ENCODE measurements around the gene PERM1. TPM values are rescaled to one million over a fixed set of nuclear protein-coding genes. Genes with fewer than 3 reads are reported as not detected.
A peak's percentile ranks its signal among the peaks of the same experiment; 100 is the strongest.

Gene PERM1
- total RNA-seq, 1 experiment from 2014 or later = 1.5 TPM

DNA sequence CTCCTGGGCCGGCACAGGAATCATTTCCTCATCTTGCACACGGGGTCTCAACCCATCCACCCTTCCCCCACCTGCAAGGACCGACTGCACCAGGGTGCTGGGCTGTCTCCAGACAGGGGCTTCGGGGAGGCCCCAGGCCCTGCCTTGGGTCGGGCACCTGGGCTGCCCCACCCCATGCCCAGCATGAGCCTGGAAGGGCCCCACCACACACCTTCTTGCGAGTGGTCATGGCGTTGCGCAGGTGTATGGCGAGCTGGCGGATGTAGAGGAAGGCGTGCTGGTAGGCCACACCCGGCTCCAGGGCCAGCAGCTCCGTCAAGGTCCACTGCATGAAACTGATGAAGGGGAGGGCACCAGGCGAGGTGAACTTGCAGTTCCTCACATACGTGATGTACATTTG is 29.7 kb downstream of the PERM1 start:
- Histone ChIP-seq H3K4me3 (ENCODE audit: low read depth in 2 of 2, low read length in 2 of 2) (no peak overlapping the region), H3K36me3 (ENCODE audit: control insufficient read depth, insufficient read depth, low read length) (peaks cover 11% of the 10 kb centered on the region), H3K4me1 (ENCODE audit: control insufficient read depth, insufficient read depth, low read length) (no peaks in the 10 kb centered on the region; the same call in 1 of the 2 replicates), H3K27me3 (ENCODE audit: control insufficient read depth, insufficient read depth, low read length) (no peaks in the 10 kb centered on the region), H3K27ac (ENCODE audit: low read length) (no peak overlapping the region), H3K9me3 (ENCODE audit: control insufficient read depth, insufficient read depth, low read depth, low read length) (no peaks in the 10 kb centered on the region)
- ChIA-PET POLR2A (no interaction called here), CTCF (no interaction called here)
- no TSS peak for BruUV-seq (replicated peaks)
- intact Hi-C loops (cut with micrococcal nuclease; ENCODE audit: unreplicated experiment) (no loop called here), in situ Hi-C loops (cut with HindIII; ENCODE audit: low pct_unique_long_range_greater_than_20kb, low sequenced_read_pairs) (no loop called here)
- no peak for ATAC-seq
- no peak for DNase-seq (ENCODE audit: low read depth, low spot score)
- TF ChIP-seq, protein P1, sequence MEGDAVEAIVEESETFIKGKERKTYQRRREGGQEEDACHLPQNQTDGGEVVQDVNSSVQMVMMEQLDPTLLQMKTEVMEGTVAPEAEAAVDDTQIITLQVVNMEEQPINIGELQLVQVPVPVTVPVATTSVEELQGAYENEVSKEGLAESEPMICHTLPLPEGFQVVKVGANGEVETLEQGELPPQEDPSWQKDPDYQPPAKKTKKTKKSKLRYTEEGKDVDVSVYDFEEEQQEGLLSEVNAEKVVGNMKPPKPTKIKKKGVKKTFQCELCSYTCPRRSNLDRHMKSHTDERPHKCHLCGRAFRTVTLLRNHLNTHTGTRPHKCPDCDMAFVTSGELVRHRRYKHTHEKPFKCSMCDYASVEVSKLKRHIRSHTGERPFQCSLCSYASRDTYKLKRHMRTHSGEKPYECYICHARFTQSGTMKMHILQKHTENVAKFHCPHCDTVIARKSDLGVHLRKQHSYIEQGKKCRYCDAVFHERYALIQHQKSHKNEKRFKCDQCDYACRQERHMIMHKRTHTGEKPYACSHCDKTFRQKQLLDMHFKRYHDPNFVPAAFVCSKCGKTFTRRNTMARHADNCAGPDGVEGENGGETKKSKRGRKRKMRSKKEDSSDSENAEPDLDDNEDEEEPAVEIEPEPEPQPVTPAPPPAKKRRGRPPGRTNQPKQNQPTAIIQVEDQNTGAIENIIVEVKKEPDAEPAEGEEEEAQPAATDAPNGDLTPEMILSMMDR (IDR thresholded peaks at IDR 0.05) = no peak
- TF ChIP-seq, protein P2, sequence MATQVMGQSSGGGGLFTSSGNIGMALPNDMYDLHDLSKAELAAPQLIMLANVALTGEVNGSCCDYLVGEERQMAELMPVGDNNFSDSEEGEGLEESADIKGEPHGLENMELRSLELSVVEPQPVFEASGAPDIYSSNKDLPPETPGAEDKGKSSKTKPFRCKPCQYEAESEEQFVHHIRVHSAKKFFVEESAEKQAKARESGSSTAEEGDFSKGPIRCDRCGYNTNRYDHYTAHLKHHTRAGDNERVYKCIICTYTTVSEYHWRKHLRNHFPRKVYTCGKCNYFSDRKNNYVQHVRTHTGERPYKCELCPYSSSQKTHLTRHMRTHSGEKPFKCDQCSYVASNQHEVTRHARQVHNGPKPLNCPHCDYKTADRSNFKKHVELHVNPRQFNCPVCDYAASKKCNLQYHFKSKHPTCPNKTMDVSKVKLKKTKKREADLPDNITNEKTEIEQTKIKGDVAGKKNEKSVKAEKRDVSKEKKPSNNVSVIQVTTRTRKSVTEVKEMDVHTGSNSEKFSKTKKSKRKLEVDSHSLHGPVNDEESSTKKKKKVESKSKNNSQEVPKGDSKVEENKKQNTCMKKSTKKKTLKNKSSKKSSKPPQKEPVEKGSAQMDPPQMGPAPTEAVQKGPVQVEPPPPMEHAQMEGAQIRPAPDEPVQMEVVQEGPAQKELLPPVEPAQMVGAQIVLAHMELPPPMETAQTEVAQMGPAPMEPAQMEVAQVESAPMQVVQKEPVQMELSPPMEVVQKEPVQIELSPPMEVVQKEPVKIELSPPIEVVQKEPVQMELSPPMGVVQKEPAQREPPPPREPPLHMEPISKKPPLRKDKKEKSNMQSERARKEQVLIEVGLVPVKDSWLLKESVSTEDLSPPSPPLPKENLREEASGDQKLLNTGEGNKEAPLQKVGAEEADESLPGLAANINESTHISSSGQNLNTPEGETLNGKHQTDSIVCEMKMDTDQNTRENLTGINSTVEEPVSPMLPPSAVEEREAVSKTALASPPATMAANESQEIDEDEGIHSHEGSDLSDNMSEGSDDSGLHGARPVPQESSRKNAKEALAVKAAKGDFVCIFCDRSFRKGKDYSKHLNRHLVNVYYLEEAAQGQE (IDR thresholded peaks at IDR 0.05; ENCODE audit: insufficient read depth in 1 of 2, low read depth in 2 of 2, low read length in 1 of 2) = no peak
- TF ChIP-seq TCF7L2 (IDR thresholded peaks at IDR 0.05; ENCODE audit: low read depth, low read length) = no peak

GRCh38 chr1:951364-951763 is 30.5 kb downstream of the PERM1 start:
- ChIA-PET POLR2A (no interaction called here), CTCF (no interaction called here)
- Histone ChIP-seq H3K27me3 (ENCODE audit: control insufficient read depth, insufficient read depth, low read length) (no peaks in the 10 kb centered on the region), H3K36me3 (ENCODE audit: control insufficient read depth, insufficient read depth, low read length) (peaks cover 4% of the 10 kb centered on the region), H3K4me3 (ENCODE audit: low read depth in 2 of 2, low read length in 2 of 2) (no peak overlapping the region), H3K9me3 (ENCODE audit: control insufficient read depth, insufficient read depth, low read depth, low read length) (no peaks in the 10 kb centered on the region), H3K27ac (ENCODE audit: low read length) (no peak overlapping the region), H3K4me1 (ENCODE audit: control insufficient read depth, insufficient read depth, low read length) (no peaks in the 10 kb centered on the region)
- no TSS peak for BruUV-seq (replicated peaks)
- TF ChIP-seq SIN3A (IDR thresholded peaks at IDR 0.05; ENCODE audit: borderline replicate concordance, insufficient read depth, low read depth, low read length) (no peak), POLR2AphosphoS5 (IDR thresholded peaks at IDR 0.05; ENCODE audit: low read depth, low read length) (no peak), TCF7L2 (IDR thresholded peaks at IDR 0.05; ENCODE audit: low read depth, low read length) (no peak)
- TF ChIP-seq, protein P2 (IDR thresholded peaks at IDR 0.05; ENCODE audit: insufficient read depth in 1 of 2, low read depth in 2 of 2, low read length in 1 of 2) = no peak
- TF ChIP-seq, protein P1 (IDR thresholded peaks at IDR 0.05) = no peak; the same call in 1 of the 2 replicates
- DNase-seq (ENCODE audit: low read depth, low spot score) (no peak), ATAC-seq (peak; percentile 55)
- in situ Hi-C loops (cut with HindIII; ENCODE audit: low pct_unique_long_range_greater_than_20kb, low sequenced_read_pairs) = no loop called here
- intact Hi-C loops (cut with micrococcal nuclease; ENCODE audit: unreplicated experiment) = no loop called here

Measured in Panc1 (cell line).